Coronary artery (tissue), 2 donors: ENCODE measurements around the gene SRBD1.

ENCODE experiments used
- DNase-seq: peaks from one replicate; pipeline ENCODE4 v3.0.0-alpha.2; 2017; ENCODE audit warnings: low spot score
- H3K27ac ChIP-seq, 2 donors: fragments of 200-600 bp; sonication (generic); one replicate each; pipeline ENCODE4 v1.5.1; 2016 to 2019
- H3K4me3 ChIP-seq: fragments of 200-600 bp; sonication (generic); 2 replicates; pipeline ENCODE4 v1.5.1; 2016; ENCODE audit warnings: mild to moderate bottlenecking, moderate library complexity
- TF ChIP-seq, protein P1 (sequence below): fragments of 200-600 bp; sonication (generic); IDR thresholded peaks from one replicate; pipeline ENCODE4 v1.5.1; 2019; ENCODE audit warnings: antibody characterized with exemption

SRBD1 gene

DNA sequence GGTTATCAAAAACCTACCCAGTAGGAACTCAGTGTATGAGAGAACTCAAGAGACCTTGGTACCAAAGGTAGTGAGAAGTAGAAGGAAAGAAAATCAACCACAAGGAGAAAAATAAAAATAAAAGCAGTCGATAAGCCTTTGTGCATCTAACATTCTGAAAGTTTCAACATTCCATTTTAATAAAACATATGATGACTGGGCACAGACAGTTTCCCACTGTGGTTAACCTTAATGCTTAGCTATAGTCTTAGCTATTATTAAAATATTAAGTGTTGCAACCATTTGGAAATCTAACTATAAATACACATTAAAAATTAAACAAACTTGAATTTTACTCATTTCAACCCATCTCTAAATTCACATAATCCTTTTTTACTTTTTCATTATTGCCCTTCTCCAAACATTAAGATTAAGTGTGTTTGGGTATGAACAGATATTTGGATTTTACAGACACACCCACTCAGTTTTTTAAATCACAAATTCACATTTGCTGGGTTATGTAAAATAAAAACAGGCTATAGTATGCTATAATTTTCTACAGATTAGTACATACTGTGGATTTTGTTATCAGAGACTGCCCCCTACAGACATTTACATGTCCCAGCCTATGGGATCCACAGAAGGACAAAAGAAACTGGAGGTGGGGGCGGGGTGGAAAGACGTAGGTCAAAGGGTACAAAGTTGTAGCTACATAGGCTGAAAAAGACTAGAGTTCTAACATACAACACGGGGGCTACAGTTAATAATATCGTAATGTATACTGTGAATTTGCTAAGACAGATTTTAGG lies 32.8 kb downstream of the SRBD1 start:
- TF ChIP-seq, protein P1, sequence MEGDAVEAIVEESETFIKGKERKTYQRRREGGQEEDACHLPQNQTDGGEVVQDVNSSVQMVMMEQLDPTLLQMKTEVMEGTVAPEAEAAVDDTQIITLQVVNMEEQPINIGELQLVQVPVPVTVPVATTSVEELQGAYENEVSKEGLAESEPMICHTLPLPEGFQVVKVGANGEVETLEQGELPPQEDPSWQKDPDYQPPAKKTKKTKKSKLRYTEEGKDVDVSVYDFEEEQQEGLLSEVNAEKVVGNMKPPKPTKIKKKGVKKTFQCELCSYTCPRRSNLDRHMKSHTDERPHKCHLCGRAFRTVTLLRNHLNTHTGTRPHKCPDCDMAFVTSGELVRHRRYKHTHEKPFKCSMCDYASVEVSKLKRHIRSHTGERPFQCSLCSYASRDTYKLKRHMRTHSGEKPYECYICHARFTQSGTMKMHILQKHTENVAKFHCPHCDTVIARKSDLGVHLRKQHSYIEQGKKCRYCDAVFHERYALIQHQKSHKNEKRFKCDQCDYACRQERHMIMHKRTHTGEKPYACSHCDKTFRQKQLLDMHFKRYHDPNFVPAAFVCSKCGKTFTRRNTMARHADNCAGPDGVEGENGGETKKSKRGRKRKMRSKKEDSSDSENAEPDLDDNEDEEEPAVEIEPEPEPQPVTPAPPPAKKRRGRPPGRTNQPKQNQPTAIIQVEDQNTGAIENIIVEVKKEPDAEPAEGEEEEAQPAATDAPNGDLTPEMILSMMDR = no peak

DNA sequence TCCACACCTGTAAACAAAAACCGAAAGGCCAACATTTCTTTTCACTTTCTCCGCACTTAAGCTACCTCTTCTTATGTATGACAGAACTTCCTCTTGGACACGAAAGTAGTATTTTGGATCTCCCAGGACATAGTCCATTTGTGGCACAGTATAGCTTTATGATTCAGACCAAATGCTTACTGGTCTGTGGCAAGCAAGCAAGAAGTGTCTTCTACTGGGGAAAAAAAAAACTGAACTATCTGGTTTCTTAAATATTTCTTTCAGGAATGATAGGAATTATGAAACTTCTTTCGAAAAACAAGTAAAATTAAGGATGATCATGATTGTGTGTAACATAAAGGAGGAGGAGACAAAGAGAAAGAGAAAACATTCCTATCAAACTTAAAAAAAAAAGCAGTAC lies 33.6 kb downstream of the SRBD1 start:
- H3K27ac ChIP-seq = no peak overlapping the region
- no peak overlapping the region for H3K4me3 ChIP-seq
- no peak for DNase-seq
- TF ChIP-seq, protein P1 = no peak

More for the DNA sequence above, 32.8 kb downstream of the SRBD1 start:
- no peak for DNase-seq
- H3K27ac ChIP-seq = no peak overlapping the region
- no peak overlapping the region for H3K4me3 ChIP-seq

DNA sequence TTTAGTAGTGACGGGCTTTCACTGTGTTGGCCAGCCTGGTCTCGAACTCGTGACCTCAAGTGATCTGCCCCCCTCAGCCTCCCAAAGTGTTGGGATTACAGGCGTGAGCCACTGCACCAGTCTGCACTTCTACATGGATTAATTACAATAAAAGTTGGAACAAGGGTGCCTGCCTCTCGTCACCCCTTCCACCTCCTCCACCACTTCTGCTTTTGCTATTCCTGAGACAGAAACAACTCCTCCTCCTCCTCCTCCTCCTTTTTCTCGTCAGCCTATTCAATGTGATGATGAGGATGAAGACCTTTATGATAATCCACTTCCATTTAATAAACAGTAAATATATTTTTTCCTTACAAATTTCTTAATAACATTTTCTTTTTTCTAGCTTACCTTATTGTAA lies 35.2 kb downstream of the SRBD1 start:
- no peak for DNase-seq
- Histone ChIP-seq H3K27ac (no peak overlapping the region), H3K4me3 (no peak overlapping the region)
- TF ChIP-seq, protein P1 = no peak

DNA sequence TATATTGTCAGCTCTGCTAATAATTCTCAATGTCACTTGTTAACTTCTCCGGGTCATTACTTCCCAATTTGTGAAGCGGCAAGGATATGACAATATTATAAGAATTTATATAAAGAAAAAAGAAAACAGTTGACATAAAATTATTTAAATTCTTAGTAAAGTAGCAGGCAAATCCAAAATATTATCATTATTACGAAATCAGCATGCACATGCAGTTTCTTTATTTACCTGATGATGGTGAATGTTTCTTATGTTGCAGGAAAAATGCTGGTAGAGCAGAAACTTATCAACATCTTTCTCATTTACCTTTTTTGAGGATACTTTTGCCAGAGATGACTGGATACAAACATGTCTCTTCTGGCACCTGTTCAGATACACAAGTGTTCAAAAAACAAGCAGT lies 38.1 kb downstream of the SRBD1 start:
- no peak for DNase-seq
- Histone ChIP-seq H3K4me3 (no peak overlapping the region), H3K27ac (no peak overlapping the region)
- TF ChIP-seq, protein P1 = no peak

DNA sequence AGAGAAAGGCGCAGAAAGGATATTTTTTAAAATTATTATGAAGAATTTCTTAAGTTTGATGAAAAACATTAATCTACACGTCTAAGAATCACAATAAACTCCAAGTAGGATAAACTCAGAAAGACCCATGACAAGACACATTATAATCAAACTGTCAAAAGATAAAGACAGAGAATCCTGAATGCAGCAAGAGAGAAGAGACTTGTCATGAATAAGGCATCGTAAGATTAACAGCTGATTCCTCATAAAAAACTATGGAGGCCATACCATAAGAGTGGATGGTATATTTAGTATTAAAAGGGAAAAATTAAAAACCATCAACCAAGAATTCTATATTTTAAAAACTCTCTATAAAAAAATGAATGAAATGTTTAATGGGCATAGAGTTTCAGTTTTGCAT lies 39.1 kb downstream of the SRBD1 start:
- DNase-seq = no peak
- Histone ChIP-seq H3K4me3 (no peak overlapping the region), H3K27ac (no peak overlapping the region)
- TF ChIP-seq, protein P1 = no peak

DNA sequence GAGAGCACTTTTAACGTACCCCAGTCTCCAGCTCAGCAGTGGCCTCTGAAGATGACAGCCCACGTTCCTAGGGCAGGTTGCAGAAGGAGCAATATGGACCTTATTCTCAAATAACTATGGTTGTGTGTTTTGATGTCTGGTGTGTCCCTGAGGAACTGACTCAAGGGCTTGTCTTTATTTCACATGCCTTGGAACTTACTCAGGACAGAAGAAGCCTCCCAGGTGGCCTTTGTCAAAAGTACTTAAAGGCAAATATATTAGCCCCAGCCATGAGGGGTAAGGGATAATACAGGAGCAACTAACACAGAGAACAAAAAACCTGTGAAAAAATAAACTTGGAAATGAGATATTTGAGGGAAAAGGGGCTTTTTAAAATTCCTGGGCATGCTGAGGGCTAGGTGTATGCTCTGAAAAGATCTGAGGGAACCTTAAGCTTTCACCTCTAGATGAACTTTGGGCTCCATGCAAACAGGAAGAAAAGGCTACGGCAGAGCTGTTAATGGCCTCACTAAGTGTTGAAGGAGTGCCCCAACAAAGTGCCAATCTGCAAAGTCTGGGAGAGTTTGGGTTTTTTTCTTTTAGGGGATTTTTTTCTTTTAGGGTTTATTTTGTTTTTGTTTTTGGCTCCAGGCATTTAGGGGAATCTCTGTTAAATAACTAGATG lies 40.3 kb downstream of the SRBD1 start:
- TF ChIP-seq, protein P1 = no peak
- no peak for DNase-seq

DNA sequence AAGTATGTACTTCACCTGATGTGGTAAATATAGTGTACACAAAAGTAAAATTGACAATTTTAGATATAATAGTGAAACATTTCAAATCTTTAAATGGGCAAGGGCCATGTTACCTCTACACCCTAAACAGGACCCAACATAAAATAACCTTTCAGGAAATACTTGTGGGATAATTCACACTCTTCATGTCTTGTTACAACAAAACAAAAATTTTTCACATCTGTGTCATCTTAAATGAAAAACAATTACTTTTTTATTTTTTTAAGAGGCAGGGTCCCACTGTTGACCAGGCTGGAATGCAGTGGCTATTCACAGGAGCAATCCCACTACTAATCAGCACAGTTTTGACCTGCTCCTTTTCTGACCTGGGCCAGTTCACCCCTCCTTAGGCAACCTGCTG lies 42.1 kb downstream of the SRBD1 start:
- TF ChIP-seq, protein P1 = no peak
- no peak overlapping the region for H3K4me3 ChIP-seq
- H3K27ac ChIP-seq = no peak overlapping the region
- no peak for DNase-seq

More for the DNA sequence above, 40.3 kb downstream of the SRBD1 start:
- Histone ChIP-seq H3K27ac (no peak overlapping the region), H3K4me3 (no peak overlapping the region)
